Heart left ventricle (tissue), 13 donors: ENCODE measurements around the gene NCAPD2.
"Not testable (repeated sequence)": the region's sequence is repeated elsewhere in the genome, so short reads cannot be mapped to it uniquely, and the experiment has no call there.

Experiments used
- CTCF ChIP-seq, 12 donors: fragments of 200-600 bp; sonication (generic) in 4 of 12; IDR thresholded peaks; one replicate each; pipeline versions ENCODE4 v1.5.0 to v1.8.0; 2018 to 2022; ENCODE audit warnings: antibody characterized with exemption in 12 of 12, mild to moderate bottlenecking in 5 of 12
- POLR2A ChIP-seq, 2 donors: fragments of 450-650 bp; IDR thresholded peaks; one replicate each; pipeline ENCODE4 v1.6.1; 2017; ENCODE audit warnings: antibody characterized with exemption in 2 of 2, mild to moderate bottlenecking in 2 of 2, moderate library complexity in 2 of 2
- donor health status: ischemic (EF 13 %, LVEDD 7.1; RV severe dilation, severe dysfunction).
- donor health status: DM: no; HTN: yes; CAD: no.
- donor health status: DM: no; HTN: no; CAD: no.
- donor health status: ischemic (EF 25% LVEDD 6.9; RV normal size, moderate dysfunction).
- donor health status: ischemic (EF 25% LVEDD 5.7; RV mildly dilated, moderate dysfunction).
- donor health status: ischemic (EF 35%, LVEDD 5.7; RV mildly dilated, moderate dysfunction).
- donor health status: nonischemic (EF 11% LVEDD 7.7; RV severe dilation, severe dysfunction).
- donor health status: DM: yes; HTN: yes; CAD: no.
- donor health status: PGD.
- donor health status: ischemic (EF 29% LVEDD 5.4; RV normal size, mild dysfunction).
- donor health status: nonischemic (EF 23%, LVEDD 6.1; RV moderate dilation, normal function).

- peak; percentile 26 to 57 (median 46) for TF ChIP-seq CTCF (IDR thresholded peaks at IDR 0.05)
- TF ChIP-seq POLR2A (IDR thresholded peaks at IDR 0.05), result not testable (repeated sequence)
Measured at GRCh38 chr12:6558014-6558760, 64.3 kb downstream of the NCAPD2 start.
